ENCODE data around the gene ZNF841.
"Not testable (repeated sequence)": the region's sequence is repeated elsewhere in the genome, so short reads cannot be mapped to it uniquely, and the experiment has no call there.

The ZNF841 gene

DNA sequence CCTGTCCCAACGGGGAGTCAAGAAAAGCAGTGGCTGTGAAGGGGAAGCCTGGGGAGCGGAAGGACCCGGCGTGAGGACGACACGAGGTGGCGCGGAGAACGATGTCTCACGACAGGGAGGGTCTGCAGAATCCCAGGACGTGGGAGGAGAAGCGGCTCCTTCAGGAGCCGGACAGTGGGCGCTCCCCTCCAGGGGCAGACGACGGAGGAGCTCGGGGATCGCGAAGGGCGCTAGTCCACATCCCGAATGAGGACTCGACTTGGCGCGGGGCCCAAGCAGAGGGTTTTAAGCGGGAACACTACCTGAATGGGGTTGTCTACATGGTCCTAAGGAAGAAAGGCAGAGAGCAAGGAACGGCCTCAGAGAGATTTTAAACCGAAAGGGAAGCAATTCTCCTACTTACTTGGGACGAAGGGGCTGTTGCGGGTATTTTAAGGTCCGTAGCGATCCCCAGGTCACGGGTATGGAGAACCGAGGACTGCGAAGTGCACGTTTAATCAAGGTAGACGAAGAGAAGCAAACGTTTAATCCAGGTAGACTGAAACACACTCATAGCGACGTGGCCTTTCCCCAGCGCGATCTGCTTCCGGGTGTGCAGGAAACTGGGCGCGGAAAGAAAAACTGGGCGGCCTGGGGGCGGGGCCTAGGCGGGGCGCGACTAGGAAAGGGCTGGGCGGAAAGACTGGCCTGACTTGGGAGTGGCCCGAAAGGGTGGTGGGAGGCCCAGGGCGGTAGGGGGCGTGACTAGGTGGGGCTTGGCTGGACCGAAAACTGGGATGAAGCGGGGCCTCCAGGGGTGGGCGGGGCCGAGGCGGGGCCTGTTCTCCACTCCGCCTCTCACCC is at the start of gene ZNF841:
Gene ZNF841 (minus strand): TSS at position 594 of the 843 bp plus-strand sequence. CDS start 10,964 bp downstream, outside the sequence.
- peak; percentile 82 for DNase-seq

DNA sequence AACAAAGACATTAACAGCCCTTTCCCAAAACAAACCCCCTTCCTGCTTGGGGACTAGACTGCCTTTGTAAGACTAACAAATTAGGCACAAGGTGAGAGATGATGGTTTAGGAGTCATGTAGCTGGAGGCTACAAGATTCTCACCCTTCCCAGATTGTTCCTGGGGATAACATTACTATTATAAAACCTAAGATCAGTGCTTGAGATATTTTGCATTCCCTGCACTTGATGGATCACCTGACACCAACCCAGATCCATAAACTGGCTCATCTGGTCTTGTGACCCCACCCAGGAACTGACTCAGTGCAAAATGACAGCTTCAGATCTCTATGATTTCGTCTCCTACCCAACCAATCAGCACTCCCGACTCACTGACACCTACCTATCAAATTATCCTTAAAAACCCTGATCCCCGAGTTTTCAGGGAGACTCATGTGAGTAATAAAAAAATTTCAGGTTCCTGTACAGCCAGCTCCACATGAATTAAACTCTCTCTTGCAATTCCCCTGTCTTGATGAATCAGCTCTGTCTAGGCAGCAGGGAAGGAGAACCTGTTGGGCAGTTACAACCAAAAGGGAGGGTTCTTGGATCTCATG is 46.5 kb upstream of the ZNF841 start:
- no peak for DNase-seq

DNA sequence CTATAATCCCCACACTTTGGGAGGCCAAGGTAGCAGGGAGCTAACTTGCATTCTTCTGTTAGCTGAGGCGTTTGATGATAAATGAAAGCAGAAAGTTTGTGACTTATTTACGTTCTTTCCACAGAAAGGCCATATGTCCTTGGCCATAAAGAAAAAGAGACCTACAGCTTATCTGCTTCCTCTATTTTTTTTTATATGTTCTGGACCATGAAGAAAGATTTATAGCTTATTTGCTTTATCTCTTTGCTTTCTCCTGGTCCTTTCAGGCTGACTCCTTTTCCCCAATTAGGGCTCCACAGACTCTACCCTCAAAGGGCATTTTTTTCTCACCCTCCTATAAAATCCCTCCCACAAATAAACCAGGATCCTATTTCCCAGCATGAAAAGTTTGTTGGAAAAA is 45.6 kb upstream of the ZNF841 start:
- no peak for DNase-seq

- DNase-seq, result no peak
Measured at GRCh38 chr19:52140032-52140710, 44.6 kb upstream of the ZNF841 start.

- peak; percentile 95 for DNase-seq
Measured at GRCh38 chr19:52139252-52140031, 43.9 kb upstream of the ZNF841 start, which contains the start of gene ZNF616. TSS of gene ZNF616 (minus strand) at chr19:52139938. CDS start at chr19:52130512, 9,426 bp downstream.

DNA sequence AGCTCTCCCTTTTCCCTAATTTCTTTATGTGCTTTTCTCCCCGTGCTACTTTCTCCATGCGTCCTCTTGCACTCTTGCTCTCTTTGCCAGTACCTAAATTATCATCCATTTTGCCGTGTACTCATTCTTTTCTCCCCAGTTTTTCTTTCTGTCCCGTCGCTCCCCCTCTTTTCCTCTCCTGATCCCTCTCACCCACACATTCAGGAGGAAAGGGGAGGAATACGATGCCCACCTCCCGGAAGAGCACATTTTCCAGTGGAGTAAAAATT is 43.4 kb upstream of the ZNF841 start:
- no peak for DNase-seq

GRCh38 chr19:52138278-52138982 is 42.9 kb upstream of the ZNF841 start:
- peak; percentile 10 for DNase-seq

DNA sequence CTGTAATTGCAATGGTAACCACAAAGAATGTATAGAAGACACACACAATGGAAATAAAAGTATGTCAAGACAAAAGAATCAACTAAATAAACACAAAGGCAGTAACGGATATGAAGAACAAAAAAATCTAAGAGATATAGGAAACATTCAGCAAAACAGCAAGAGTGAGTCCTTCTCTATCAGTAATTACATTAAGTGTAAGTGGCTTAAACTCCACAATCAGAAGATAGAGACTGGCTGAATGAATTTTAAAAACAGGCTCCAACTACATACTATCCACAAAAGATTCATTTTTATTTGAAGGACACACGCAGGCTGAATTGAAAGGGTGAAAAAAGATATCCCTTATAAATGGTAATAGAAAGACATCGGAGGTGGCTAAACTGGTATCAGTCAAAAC is 24.7 kb upstream of the ZNF841 start:
- DNase-seq, result no peak

DNA sequence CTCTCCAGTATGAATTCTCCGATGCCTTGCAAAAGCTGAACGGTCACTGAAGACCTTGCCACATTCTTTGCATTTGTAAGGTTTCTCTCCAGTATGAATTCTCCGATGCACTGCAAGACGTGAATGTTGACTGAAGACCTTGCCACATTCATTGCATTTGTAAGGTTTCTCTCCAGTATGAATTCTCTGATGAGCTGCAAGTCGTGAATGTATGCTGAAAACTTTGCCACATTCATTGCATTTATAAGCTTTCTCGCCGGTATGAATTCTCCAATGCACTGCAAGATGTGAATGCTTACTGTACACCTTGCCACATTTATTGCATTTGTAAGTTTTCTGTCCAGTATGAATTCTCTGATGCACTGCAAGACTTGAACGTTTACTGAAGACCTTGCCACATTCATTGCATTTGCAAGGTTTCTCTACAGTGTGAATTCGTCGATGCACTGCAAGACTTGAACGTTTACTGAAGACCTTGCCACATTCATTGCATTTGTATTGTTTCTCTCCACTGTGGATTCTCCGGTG is 20.0 kb upstream of the ZNF841 start:
- no peak for DNase-seq

- DNase-seq, result no peak
Measured at GRCh38 chr19:52114691-52115090, 19.1 kb upstream of the ZNF841 start.

GRCh38 chr19:52112624-52113023 is 17.1 kb upstream of the ZNF841 start:
- no peak for DNase-seq

- DNase-seq, result no peak
Measured at GRCh38 chr19:52110780-52111179, 15.2 kb upstream of the ZNF841 start.

DNA sequence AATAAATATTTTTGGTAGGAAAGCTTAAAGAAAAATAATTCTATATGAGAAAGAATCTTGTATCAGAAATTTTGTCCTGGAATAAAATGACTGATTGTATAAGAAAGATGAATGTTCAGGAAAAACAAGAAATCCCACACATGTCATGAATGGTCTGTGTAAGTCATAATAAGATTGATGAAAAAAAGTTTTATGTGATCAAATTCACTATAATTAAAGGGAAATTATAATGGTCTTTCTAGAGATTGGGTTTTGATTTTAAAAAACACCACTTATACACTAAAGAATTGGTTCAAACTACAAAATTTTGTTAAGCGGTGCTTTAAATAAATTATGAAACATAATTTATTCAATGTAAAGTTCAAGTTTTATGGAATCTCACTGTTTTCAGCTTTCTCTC is 7.2 kb upstream of the ZNF841 start:
- DNase-seq, result no peak

- DNase-seq, result no peak
Measured at GRCh38 chr19:52101866-52102562, 6.4 kb upstream of the ZNF841 start.

- no peak for DNase-seq
Measured at GRCh38 chr19:52099497-52100138, 4.1 kb upstream of the ZNF841 start.

DNA sequence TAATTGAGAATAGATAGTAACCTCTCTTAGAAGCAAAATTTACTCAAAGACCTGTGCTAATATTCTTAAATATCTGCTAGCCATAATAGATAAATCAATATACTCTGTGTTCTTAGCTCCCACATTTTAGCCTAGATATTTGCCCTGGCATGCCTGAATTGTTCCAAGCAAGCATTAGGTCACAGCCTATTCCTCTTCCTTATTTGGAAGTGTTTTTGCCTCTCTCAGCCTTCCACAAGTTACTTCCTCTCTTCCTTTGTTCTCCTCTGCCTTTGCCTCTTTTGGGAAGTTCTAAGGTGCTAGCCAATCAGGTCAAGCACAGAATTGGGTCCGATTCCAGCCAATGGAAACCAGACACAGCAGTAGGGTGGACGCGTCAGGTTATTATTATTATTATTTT is 851 bp upstream of the ZNF841 start:
- DNase-seq, result not testable (repeated sequence)

DNA sequence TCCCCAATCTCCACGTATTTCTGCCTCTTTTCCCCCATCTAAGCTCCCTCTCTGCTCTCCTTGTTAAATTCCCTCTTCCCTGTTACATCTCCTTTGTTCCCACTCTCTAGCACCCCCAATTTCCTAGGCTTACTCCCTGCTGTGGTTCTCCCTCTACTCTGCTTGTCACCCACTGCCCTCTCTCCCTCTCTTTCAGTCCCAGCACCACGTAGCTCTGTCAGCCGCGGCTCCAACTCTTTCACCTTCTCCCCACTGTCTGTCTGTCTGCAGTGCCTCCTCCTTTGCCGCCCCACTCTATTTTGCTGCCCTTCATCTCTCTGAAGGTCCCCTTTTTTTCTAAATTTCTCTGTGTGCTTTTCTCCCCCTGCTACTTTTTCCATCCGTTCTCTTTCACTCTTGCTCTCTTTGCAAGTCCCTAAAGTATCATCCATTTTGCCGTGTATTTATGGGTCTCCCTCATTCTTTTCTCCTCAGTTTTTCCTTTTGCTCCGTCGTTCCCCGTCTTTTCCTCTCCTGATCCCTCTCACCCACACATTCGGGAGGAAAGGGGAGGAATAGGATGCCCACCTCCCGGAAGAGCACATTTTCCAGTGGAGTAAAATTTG is 937 bp downstream of the ZNF841 start:
- DNase-seq, result no peak

DNA sequence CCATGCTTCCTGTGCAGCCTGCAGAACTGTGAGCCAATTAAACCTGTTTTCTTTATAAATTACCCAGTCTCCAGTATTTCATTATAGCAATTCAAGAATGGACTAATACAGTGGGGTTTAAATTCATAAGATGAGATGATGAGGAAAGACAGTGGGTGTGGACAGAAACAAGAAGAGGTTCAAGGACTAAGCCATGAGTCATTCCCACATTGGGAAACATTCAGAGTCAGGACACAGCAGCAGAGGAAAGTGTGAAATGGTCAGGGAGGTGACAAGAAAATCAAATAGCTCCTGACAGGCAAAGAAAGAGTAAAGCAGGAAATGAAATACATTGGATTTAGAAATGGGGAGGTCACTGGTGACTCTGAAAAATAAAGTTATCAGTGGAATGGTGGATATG is 9.1 kb downstream of the ZNF841 start:
- DNase-seq, result no peak

DNA sequence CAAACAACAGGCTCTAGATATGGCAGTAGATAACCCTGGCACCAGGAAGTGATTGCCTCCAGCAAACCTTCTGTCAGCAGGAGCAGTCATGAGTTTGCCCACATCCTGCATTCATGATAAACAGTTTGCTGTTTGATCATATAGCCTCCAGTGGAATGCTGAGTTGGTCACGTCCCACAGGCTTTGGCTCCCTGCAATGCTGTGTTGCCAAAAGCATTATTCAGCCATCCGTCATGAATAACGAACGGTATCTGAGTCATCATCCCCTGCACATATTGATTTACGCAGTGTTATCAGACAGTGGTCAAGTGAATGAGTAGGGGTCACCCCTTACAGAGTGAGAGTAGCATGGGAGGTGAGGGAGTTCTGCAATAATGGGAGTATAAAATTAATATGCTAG is 25.1 kb downstream of the ZNF841 start:
- DNase-seq, result no peak

DNA sequence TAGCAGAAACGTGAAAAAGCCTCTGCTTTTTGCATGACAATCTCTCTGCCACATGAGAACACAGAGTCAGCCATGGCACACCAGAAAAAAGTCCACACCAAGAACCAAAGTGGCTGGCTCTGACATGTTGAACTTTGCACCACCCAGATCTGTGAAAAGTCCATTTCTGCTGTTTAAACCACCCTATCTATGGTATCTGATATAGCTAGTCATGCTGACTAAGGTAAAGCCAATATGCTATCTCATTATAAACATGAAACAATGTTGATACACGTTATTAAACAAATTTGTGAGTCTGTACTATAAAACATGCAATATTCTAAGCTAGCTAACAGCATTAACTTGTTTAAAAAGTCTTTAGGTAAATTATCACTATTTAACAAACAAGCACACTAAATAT is 25.9 kb downstream of the ZNF841 start:
- DNase-seq, result no peak

Data from activated CD4-positive, alpha-beta T cell treated with anti-CD3 and anti-CD28 coated beads, Interleukin-2, Interleukin-6, amounts not matched to agents 100 ng/mL and 50 ng/mL, durations not matched to agents 16 hours and 8 hours (primary cell).